HFFc6 (cell line): ENCODE measurements around the gene SPDYE1. TPM values are rescaled to one million over a fixed set of nuclear protein-coding genes. Genes with fewer than 3 reads are reported as not detected.

Source experiments
- DNase-seq: peaks from one replicate; pipeline ENCODE4 v3.0.0-alpha.2; 2018
- H3K27ac Mint-ChIP-seq: 2 replicates; pipeline ENCODE4 v1.8.0; 2020; ENCODE audit warnings: mild to moderate bottlenecking, mixed read lengths
- H3K27me3 Mint-ChIP-seq: 2 replicates; pipeline ENCODE4 v1.8.0; 2021; ENCODE audit warnings: mild to moderate bottlenecking, moderate library complexity, mixed read lengths; ENCODE audit not compliant: insufficient read depth
- H3K36me3 Mint-ChIP-seq: 2 replicates; pipeline ENCODE4 v1.8.0; 2021; ENCODE audit warnings: low read depth, mixed read lengths
- H3K4me1 Mint-ChIP-seq: 2 replicates; pipeline ENCODE4 v1.8.0; 2020; ENCODE audit warnings: low read depth, mixed read lengths
- H3K4me3 Mint-ChIP-seq: 2 replicates; pipeline ENCODE4 v1.8.0; 2020; ENCODE audit warnings: mild to moderate bottlenecking, moderate library complexity, mixed read lengths
- H3K9me3 Mint-ChIP-seq: 2 replicates; pipeline ENCODE4 v1.8.0; 2020; ENCODE audit warnings: mild to moderate bottlenecking, mixed read lengths
- total RNA-seq, 6 experiments: library from RNA; stranded (reverse); fragmentation: NEBNext Ultra II Directional; extraction: Animal tissue kit (Norgen Biotek cat#: 25700); gene quantifications; 2 replicates in 1 of 6; 3 replicates in 5 of 6; pipeline ENCODE4 v1.2.3, GENCODE V29; 2021
- TF ChIP-seq, protein P1 (sequence below): fragments of 200-600 bp; sonication (generic); IDR thresholded peaks from 2 replicates; pipeline ENCODE4 v1.5.0; 2021; ENCODE audit warnings: antibody characterized with exemption, mild to moderate bottlenecking

SPDYE1 gene
- total RNA-seq, 6 experiments from 2014 or later, result not detected

DNA sequence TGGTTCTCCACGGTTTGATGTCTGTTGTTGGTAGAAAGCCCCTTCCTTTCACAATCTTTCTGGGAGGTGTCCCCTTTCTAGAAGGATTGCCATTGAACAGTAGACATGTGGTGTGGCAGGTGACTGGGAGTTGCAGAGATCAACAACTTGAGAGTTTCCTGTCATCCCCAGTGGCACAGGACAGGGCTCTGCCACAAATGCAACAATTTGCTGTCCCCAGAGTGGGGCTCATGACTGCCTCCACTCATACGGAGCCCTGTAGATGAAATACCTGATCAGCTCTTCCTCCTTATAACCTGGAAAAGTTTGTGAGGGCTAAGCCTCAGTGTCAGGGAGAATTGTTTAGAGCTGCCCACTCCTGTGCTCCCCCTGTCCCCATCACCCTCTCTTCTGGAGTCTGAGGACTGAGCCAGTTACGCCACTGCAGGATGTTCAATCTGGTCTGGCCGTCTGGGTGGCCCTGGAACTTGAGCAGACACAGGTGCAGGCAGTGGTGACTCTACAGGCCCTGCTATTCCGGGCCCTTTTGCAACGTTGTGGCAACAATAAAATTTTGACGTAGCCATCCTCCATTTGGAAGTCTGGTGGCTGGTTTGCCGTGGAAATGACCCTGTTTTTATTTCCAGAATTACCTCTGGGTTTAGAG, 53.3 kb downstream of the SPDYE1 start:
- DNase-seq, result no peak
- Mint-ChIP-seq H3K9me3 (no peaks in the 10 kb centered on the region), H3K4me1 (peaks cover 22% of the 10 kb centered on the region), H3K36me3 (peaks cover 31% of the 10 kb centered on the region), H3K27me3 (no peaks in the 10 kb centered on the region; the same call in none of the 2 replicates), H3K4me3 (no peak overlapping the region), H3K27ac (no peak overlapping the region)
- TF ChIP-seq, protein P1, sequence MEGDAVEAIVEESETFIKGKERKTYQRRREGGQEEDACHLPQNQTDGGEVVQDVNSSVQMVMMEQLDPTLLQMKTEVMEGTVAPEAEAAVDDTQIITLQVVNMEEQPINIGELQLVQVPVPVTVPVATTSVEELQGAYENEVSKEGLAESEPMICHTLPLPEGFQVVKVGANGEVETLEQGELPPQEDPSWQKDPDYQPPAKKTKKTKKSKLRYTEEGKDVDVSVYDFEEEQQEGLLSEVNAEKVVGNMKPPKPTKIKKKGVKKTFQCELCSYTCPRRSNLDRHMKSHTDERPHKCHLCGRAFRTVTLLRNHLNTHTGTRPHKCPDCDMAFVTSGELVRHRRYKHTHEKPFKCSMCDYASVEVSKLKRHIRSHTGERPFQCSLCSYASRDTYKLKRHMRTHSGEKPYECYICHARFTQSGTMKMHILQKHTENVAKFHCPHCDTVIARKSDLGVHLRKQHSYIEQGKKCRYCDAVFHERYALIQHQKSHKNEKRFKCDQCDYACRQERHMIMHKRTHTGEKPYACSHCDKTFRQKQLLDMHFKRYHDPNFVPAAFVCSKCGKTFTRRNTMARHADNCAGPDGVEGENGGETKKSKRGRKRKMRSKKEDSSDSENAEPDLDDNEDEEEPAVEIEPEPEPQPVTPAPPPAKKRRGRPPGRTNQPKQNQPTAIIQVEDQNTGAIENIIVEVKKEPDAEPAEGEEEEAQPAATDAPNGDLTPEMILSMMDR, result no peak

DNA sequence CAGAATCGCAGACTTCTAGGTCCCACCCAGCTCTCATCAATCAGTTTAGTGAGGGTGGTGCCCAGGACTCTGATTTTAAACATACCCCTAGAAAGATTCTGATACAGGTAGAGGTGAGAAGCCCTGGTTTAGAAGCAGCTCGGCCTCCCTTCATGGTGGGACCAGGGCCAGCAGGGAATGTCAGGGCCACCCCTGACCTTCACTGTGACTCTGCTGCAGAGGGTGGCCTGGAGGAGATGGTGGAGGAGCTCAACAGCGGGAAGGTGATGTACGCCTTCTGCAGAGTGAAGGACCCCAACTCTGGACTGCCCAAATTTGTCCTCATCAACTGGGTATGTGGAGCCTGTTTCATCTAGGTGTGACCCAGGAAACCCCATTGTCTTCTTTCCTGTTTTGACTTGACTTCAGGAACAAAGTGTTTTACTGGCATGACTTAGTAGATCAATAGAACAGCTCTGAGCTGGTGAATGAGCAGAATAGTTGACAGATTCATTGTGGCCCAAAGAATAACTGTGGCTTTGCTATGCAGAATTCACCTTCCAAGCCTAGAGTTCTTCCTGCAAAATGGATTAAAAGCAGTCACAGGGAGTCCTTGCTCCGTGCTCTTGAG, 54.0 kb downstream of the SPDYE1 start:
- DNase-seq, result no peak
- H3K27me3 Mint-ChIP-seq, result no peaks in the 10 kb centered on the region; the same call in none of the 2 replicates
- no peak overlapping the region for H3K4me3 Mint-ChIP-seq
- H3K27ac Mint-ChIP-seq, result no peak overlapping the region
- no peaks in the 10 kb centered on the region for H3K9me3 Mint-ChIP-seq
- TF ChIP-seq, protein P1, result no peak
- H3K36me3 Mint-ChIP-seq, result peaks cover 30% of the 10 kb centered on the region
- H3K4me1 Mint-ChIP-seq, result peaks cover 15% of the 10 kb centered on the region

DNA sequence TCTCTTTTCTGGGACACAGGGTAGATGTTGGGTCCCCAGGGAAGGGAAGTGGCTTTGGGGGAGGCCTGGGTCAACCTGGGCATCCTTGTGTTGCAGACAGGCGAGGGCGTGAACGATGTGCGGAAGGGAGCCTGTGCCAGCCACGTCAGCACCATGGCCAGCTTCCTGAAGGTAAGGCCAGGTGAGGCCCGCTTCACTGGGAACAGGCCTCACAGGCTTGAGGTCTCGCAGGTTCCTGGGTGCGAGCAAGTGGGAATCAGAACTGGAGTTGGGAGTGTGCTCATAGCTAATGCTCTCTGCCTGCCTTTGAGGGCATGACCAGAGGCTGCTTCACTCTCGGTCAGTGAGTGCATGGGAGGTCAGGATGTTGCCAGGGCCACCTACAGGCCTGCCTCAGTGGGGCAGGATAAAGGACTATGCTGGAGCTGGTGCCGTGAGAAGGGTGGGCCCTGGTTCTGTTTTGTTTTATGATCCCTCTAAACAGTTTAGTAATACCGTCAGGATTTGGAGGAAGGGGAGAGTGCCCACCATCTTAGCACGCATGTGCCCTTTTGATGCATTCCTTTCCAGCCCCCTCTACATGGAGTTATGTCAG, 55.2 kb downstream of the SPDYE1 start:
- Mint-ChIP-seq H3K9me3 (no peaks in the 10 kb centered on the region), H3K27me3 (no peaks in the 10 kb centered on the region), H3K36me3 (peaks cover 23% of the 10 kb centered on the region), H3K4me1 (peaks cover 6% of the 10 kb centered on the region), H3K27ac (no peak overlapping the region), H3K4me3 (no peak overlapping the region)
- DNase-seq, result no peak
- TF ChIP-seq, protein P1, result no peak

DNA sequence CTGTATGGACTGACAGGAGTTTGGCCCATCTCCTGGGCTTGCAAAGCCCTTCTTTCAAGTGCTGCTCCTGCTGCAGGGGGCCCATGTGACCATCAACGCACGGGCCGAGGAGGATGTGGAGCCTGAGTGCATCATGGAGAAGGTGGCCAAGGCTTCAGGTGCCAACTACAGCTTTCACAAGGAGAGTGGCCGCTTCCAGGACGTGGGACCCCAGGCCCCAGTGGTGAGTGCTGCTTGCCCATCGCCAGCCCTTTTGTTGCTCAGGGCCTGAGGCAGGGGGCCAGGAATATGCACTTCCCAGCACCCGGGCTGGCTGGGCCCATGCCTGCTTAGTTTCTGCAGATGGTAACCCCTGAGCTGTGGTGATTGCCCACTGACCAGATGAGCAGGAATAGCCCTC, 59.0 kb downstream of the SPDYE1 start:
- Mint-ChIP-seq H3K27me3 (no peaks in the 10 kb centered on the region), H3K27ac (no peak overlapping the region), H3K9me3 (no peaks in the 10 kb centered on the region), H3K36me3 (peaks cover 32% of the 10 kb centered on the region), H3K4me3 (no peak overlapping the region), H3K4me1 (no peaks in the 10 kb centered on the region)
- no peak for DNase-seq
- TF ChIP-seq, protein P1, result no peak

DNA sequence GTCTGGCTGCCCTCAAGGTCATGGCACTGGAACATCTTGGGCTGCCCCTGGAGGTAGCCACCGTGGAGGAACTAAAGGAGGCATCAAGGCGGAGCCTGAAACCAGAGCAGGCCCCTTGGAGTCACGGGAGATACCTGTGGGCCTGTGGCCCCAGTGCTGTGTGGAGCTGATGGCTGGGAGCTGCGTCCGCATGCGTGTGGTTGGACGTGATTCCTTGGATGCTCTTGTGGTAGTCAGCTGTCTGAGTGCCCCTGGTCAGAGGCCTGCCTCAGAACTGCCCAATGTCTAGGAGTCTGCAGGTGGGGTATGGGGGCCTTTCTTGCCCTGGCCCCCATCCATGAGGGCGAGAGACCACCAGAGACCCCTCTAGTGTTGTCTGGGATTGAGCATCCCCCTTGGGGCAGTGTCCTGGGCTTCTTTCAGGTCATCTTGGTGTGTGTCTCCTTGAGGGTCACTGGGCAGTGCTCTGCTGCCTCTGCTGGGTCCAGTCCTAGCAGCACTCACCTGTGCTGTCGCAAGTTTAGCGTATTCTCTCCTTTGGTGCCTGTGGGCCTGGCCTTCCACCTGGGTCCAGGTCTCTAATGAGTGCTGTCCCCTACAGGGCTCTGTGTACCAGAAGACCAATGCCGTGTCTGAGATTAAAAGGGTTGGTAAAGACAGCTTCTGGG, 59.6 kb downstream of the SPDYE1 start:
- no peak overlapping the region for H3K27ac Mint-ChIP-seq
- TF ChIP-seq, protein P1, result no peak
- H3K9me3 Mint-ChIP-seq, result no peaks in the 10 kb centered on the region
- no peak overlapping the region for H3K4me3 Mint-ChIP-seq
- no peaks in the 10 kb centered on the region for H3K27me3 Mint-ChIP-seq
- no peaks in the 10 kb centered on the region for H3K4me1 Mint-ChIP-seq
- peaks cover 32% of the 10 kb centered on the region for H3K36me3 Mint-ChIP-seq
- no peak for DNase-seq
